SU-DHL-6 (cell line): ENCODE data around the gene TM2D3.

Source experiments
- EZH2phosphoT487 ChIP-seq: fragments of 200-600 bp; sonication (generic), shearing (Covaris generic); conservative IDR thresholded peaks from 2 replicates; pipeline ENCODE4 v1.6.1; 2018; ENCODE audit warnings: mild to moderate bottlenecking, antibody characterized with exemption, low read length, moderate library complexity, mixed read lengths
- TF ChIP-seq, protein P1 (sequence below): fragments of 200-600 bp; sonication (generic); IDR thresholded peaks from one replicate; pipeline ENCODE4 v1.5.1; 2017; ENCODE audit warnings: antibody characterized with exemption, mild to moderate bottlenecking, low read length, moderate library complexity; ENCODE audit not compliant: insufficient read depth, poor library complexity, severe bottlenecking

DNA sequence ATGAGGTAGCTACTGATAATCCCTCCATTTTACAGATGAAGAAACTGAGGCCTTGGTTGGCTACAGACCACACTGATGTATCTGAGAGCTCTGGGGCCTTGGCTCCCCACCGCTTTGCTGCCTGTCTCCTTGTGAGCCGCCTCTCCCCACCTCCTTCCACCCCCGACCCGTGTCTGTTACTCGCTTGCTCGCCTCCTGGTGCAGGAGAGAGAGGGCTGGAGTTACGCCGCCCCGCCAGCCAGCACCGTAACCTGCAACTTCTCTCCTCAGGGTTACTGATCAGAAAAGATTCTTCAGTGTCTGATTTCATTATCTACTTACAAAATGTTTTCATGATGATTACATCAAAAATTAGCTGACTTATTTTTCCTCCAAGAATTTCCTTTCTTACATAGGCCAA, 34.1 kb downstream of the TM2D3 start:
- TF ChIP-seq, protein P1, sequence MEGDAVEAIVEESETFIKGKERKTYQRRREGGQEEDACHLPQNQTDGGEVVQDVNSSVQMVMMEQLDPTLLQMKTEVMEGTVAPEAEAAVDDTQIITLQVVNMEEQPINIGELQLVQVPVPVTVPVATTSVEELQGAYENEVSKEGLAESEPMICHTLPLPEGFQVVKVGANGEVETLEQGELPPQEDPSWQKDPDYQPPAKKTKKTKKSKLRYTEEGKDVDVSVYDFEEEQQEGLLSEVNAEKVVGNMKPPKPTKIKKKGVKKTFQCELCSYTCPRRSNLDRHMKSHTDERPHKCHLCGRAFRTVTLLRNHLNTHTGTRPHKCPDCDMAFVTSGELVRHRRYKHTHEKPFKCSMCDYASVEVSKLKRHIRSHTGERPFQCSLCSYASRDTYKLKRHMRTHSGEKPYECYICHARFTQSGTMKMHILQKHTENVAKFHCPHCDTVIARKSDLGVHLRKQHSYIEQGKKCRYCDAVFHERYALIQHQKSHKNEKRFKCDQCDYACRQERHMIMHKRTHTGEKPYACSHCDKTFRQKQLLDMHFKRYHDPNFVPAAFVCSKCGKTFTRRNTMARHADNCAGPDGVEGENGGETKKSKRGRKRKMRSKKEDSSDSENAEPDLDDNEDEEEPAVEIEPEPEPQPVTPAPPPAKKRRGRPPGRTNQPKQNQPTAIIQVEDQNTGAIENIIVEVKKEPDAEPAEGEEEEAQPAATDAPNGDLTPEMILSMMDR: no peak
- TF ChIP-seq EZH2phosphoT487: no peak
